ENCODE results near the gene RARA.
"Not testable (repeated sequence)": the region's sequence is repeated elsewhere in the genome, so short reads cannot be mapped to it uniquely, and the experiment has no call there.

Gene RARA

GRCh38 chr17:40366076-40366860 lies 57.3 kb downstream of the RARA start:
- no peak overlapping the region for H3K4me3 ChIP-seq (ENCODE audit: low read length)
- DNase-seq (ENCODE audit: low read depth), result no peak
- TF ChIP-seq, protein P1, sequence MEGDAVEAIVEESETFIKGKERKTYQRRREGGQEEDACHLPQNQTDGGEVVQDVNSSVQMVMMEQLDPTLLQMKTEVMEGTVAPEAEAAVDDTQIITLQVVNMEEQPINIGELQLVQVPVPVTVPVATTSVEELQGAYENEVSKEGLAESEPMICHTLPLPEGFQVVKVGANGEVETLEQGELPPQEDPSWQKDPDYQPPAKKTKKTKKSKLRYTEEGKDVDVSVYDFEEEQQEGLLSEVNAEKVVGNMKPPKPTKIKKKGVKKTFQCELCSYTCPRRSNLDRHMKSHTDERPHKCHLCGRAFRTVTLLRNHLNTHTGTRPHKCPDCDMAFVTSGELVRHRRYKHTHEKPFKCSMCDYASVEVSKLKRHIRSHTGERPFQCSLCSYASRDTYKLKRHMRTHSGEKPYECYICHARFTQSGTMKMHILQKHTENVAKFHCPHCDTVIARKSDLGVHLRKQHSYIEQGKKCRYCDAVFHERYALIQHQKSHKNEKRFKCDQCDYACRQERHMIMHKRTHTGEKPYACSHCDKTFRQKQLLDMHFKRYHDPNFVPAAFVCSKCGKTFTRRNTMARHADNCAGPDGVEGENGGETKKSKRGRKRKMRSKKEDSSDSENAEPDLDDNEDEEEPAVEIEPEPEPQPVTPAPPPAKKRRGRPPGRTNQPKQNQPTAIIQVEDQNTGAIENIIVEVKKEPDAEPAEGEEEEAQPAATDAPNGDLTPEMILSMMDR (IDR thresholded peaks at IDR 0.05; ENCODE audit: insufficient read depth, low read depth, low read length, missing control alignments), result no peak

- TF ChIP-seq, protein P1 (IDR thresholded peaks at IDR 0.05; ENCODE audit: insufficient read depth, low read depth, low read length, missing control alignments), result no peak
- H3K4me3 ChIP-seq (ENCODE audit: low read length), result no peak overlapping the region
- no peak for DNase-seq (ENCODE audit: low read depth)
Measured at GRCh38 chr17:40366861-40367518, 58.0 kb downstream of the RARA start.

DNA sequence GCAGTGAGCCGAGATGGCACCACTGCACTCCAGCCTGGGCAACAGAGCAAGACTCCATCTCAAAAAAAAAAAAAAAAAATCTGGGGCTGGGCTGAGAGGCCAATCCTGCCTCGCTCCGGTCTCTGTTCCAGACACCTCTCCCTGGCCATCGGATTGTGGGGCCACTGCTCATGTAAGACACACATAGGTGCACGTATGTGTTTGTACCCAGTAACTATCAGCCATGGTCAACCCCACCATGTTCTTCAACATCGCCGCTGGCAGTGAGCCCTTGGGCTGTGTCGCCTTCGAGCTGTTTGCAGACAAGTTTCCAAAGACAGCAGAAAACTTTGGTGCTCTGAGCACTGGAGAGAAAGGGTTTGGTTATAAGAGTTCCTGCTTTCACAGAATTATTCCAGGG lies 58.7 kb downstream of the RARA start:
- not testable (repeated sequence) for H3K4me3 ChIP-seq (ENCODE audit: low read length); DNase-seq (ENCODE audit: low read depth)

DNA sequence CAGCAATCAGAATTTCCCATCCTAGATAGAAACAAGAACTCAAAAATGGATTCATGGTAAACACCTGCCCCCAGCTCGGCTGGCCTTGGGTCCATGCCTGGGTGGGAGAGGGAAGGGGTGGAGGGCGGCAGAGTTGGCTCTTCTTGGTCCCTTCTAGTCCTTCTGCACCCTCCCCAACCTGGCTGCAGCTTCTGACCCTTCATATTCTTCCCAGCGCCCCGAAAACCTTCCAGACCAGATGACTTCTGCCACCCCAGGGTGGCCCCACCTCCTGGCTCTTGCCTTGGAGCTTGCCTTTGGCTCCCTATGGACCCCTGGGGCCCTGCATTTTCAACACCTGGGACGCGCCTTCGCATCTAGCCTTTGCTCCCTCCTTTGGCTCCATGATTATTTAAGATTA lies 60.9 kb downstream of the RARA start:
- no peak overlapping the region for H3K4me3 ChIP-seq (ENCODE audit: low read length)
- TF ChIP-seq, protein P1 (IDR thresholded peaks at IDR 0.05; ENCODE audit: insufficient read depth, low read depth, low read length, missing control alignments), result no peak
- no peak for DNase-seq (ENCODE audit: low read depth)

DNA sequence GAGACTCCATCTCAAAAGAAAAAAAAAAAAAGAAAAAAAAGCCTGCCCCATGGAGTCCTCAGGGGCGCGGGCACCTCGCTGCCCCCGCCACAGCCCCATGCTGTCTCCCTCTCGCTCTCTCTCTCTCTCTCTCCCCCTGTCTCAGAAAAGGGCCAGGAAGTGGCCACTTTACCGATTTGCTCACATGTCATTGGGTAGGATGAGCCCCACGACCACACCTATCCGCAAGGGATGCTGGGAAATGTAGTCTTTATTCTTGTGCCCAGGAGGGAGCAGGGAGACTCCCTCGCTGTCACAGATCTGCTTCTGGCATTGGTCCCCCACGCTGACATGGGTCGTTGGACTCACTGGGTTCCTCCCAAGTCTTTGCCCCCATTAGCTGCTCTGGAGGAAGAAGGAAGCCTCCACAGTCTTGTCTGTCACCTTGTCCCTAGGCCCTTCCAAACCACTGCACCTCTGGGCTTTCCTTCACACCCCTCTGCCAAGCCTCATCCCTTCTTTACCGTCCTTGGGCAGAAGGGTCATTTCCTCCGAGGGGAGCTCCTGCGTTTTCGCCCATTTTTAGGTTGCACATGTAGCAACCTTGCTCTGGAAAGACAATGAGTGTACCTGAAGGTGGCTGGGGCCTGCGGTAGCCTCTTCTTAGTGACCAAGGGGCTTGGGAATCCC lies 62.4 kb downstream of the RARA start:
- DNase-seq (ENCODE audit: low read depth), result no peak
- TF ChIP-seq, protein P1 (IDR thresholded peaks at IDR 0.05; ENCODE audit: insufficient read depth, low read depth, low read length, missing control alignments), result no peak
- H3K4me3 ChIP-seq (ENCODE audit: low read length), result no peak overlapping the region

DNA sequence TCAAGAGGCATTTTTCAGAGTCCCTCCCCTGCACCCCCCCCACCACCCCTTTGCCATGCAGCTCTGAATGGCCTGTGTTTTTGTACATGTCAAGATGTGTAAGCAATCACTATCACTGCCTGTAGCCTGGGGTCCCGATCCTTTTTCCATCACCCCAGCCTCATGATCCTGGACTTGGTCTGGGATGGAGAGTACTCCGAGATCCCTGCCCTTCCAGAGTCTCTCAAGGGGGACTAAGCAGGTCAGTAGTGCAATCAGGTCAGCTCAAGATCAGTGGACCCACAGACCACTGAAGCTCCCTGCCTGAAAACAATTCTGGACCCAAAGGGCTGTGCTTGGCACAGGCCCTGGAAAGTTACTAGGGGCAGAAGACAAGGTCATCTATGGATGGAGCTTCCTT lies 63.1 kb downstream of the RARA start:
- no peak for DNase-seq (ENCODE audit: low read depth)
- no peak overlapping the region for H3K4me3 ChIP-seq (ENCODE audit: low read length)
- TF ChIP-seq, protein P1 (IDR thresholded peaks at IDR 0.05; ENCODE audit: insufficient read depth, low read depth, low read length, missing control alignments), result no peak

DNA sequence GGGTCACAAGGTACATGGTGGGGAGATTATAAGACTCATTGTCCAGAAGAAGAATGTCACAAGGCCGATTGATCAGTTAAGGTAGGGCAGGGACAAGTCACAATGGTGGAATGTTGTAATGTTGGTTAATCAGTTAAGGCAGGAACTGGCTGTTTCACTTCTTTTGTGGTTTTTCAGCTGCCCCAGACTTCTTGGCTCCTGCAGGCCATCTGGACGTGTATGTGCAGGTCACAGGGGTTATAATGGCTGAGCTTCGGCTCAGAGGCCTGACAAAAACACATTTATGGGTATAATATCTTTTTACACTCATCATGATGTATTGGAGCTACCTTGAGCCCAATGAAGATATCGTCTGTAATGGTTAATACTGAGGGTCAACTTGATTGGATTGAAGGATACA lies 63.7 kb downstream of the RARA start:
- not testable (repeated sequence) for DNase-seq (ENCODE audit: low read depth); H3K4me3 ChIP-seq (ENCODE audit: low read length)

All from epithelial cell of esophagus (primary cell).